Stomach (tissue), 9 donors: ENCODE results near the gene RPL7A. TPM values are rescaled to one million over a fixed set of nuclear protein-coding genes. Genes with fewer than 3 reads are reported as not detected.

Experiments
- DNase-seq, 2 donors: peaks; one replicate each; pipeline versions ENCODE4 v3.0.0 to v3.0.0-alpha.2; 2013 to 2019
- H3K27ac ChIP-seq, 5 donors: fragments of 200-600 bp in 4 of 5; sonication (generic) in 4 of 5; one replicate each; pipeline ENCODE4 v1.5.1; 2013 to 2019; ENCODE audit warnings: mild to moderate bottlenecking in 1 of 5, moderate library complexity in 1 of 5
- H3K27me3 ChIP-seq, 3 donors: fragments of 200-600 bp; sonication (generic); one replicate each; pipeline ENCODE4 v1.5.1; 2017 to 2019; ENCODE audit warnings: mixed run types in 1 of 3
- H3K36me3 ChIP-seq, 4 donors: fragments of 200-600 bp; sonication (generic); 1 replicate in 3 of 4; 2 replicates in 1 of 4; pipeline ENCODE4 v1.5.1; 2016 to 2019
- H3K4me1 ChIP-seq, 4 donors: fragments of 200-600 bp; sonication (generic); one replicate each; pipeline ENCODE4 v1.5.1; 2016 to 2019
- H3K4me3 ChIP-seq, 4 donors: fragments of 200-600 bp; sonication (generic) in 3 of 4; one replicate each; pipeline ENCODE4 v1.5.1; 2016 to 2019; ENCODE audit warnings: mild to moderate bottlenecking in 1 of 4
- H3K9me3 ChIP-seq, 4 donors: fragments of 200-600 bp; sonication (generic); one replicate each; pipeline ENCODE4 v1.5.1; 2016 to 2019
- CTCF ChIP-seq, 7 experiments: fragments of 450-650 bp in 4 of 7; fragments of 200-600 bp in 3 of 7; sonication (generic) in 3 of 7; IDR thresholded peaks; one replicate each; pipeline ENCODE4 v1.5.1; 2016 to 2019; ENCODE audit warnings: antibody characterized with exemption in 7 of 7, control low read depth in 2 of 7, mild to moderate bottlenecking in 1 of 7
- EP300 ChIP-seq: sonication (generic); formaldehyde crosslinking; IDR thresholded peaks from one replicate; pipeline ENCODE4 v1.6.1; 2017; ENCODE audit warnings: antibody characterized with exemption
- POLR2A ChIP-seq, 4 donors: fragments of 450-650 bp; IDR thresholded peaks; one replicate each; pipeline ENCODE4 v1.6.1; 2016; ENCODE audit warnings: antibody characterized with exemption in 4 of 4, control low read depth in 2 of 4, mild to moderate bottlenecking in 1 of 4, moderate library complexity in 1 of 4
- POLR2AphosphoS5 ChIP-seq, 3 donors: sonication (generic); formaldehyde crosslinking; IDR thresholded peaks; one replicate each; pipeline ENCODE4 v1.6.1; 2016; ENCODE audit warnings: antibody characterized with exemption in 3 of 3
- WGBS, 5 donors: extraction: QIAGEN DNeasy Blood & Tissue Kit in 3 of 5; methylation state at CpG; one replicate each; pipeline versions ENCODE4 v1.1.5 to v1.1.7; 2013 to 2018; 5-methylcytosine and 5-hydroxymethylcytosine counted together
- intact Hi-C: fragments of 100-400 bp; cut with DNase I; formaldehyde crosslinking; loops from one replicate; pipeline ENCODE4 v1.15.1; 2023; ENCODE audit warnings: low total_unique reads
- polyA plus RNA-seq, 3 donors: library from polyadenylated mRNA; stranded (reverse); fragments of 200-250 nt; gene quantifications; one replicate each; pipeline ENCODE4 v1.2.3, GENCODE V29; 2013
- total RNA-seq, 5 donors: library from RNA; depleted of rRNA; stranded (reverse); fragments of >200 nt; gene quantifications; one replicate each; pipeline versions ENCODE4 v1.1.0 to v1.2.3, GENCODE V29; 2014 to 2016
- donor health status: healthy with polysubstance abuse.
- donor health status: Bipolar disorder and iron deficiency.
- donor health status: healthy.

Gene RPL7A
- total and polyA plus RNA-seq, 8 donors = 809 to 4,243 (median 1,432) TPM

DNA sequence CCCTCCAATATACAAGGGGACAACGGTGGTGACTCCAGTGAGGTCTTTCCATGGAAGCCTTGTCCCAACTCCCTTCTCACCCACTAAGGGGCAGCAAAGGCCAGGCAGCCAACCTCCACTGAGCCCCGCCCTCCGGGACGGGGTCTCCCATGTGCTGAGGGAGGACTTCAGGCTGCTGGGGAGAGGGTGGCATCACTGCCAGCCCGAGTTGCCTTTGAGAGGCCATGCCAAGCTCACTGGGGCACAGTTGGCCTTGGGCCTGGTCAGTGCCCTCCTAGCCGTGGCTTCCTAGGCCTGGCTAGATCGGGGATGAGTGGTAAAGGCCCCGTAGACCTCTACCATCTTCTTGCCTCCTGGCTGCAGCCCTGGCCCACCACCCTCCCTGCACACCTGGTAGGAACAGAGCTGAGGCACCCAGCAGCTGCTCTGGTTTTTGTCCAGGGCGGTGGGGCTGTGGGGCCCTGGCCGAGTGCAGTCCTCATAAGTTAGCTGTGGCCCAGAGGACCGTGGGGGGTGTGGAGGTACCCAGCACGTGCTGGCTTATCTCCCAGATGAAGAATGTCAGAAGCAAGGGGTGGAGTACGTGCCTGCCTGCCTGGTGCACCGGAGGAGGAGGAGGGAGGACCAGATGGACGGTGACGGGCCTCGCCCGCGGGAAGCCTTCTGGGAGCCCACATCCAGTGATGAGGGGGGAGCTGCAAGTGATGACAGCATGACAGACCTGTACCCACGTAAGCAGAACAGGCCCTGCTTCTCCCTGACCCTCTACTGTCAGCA, 11.6 kb downstream of the RPL7A start:
- no peak for DNase-seq
- Histone ChIP-seq H3K27me3 (no peaks in the 10 kb centered on the region), H3K36me3 (peaks cover 39 to 63% (median 56%) of the 10 kb centered on the region in 4 donors), H3K4me1 (peaks cover 31 to 65% (median 55%) of the 10 kb centered on the region in 4 donors), H3K4me3 (no peak overlapping the region), H3K9me3 (no peaks in the 10 kb centered on the region), H3K27ac (peak overlapping the region in 2 of 5 donors; percentile 7 to 35)
- intact Hi-C loops = no loop called here
- TF ChIP-seq CTCF (IDR thresholded peaks at IDR 0.05) = peak in 3 of 7 experiments; percentile 8 to 32 (median 10)
- TF ChIP-seq POLR2AphosphoS5 (IDR thresholded peaks at IDR 0.05) = no peak
- WGBS, 5 donors = 36 to 58% (median 49%) methylated on average over 10 to 20 of the region's 20 CpGs

GRCh38 chr9:133360400-133361393, 12.7 kb downstream of the RPL7A start:
- H3K4me1 ChIP-seq = peaks cover 21 to 61% (median 44%) of the 10 kb centered on the region in 4 donors
- H3K27me3 ChIP-seq = no peaks in the 10 kb centered on the region
- TF ChIP-seq CTCF (IDR thresholded peaks at IDR 0.05) (no peak), EP300 (no peak), POLR2AphosphoS5 (IDR thresholded peaks at IDR 0.05) (no peak), POLR2A (IDR thresholded peaks at IDR 0.05) (no peak)
- peak overlapping the region in 3 of 5 donors; percentile 11 to 37 (median 27) for H3K27ac ChIP-seq
- H3K4me3 ChIP-seq = no peak overlapping the region
- no peak for DNase-seq
- intact Hi-C loops = no loop called here
- H3K36me3 ChIP-seq = peaks cover 51 to 74% (median 66%) of the 10 kb centered on the region in 4 donors
- no peaks in the 10 kb centered on the region for H3K9me3 ChIP-seq
- 63 to 73% (median 64%) methylated on average over 21 of the region's 21 CpGs for WGBS, 5 donors

GRCh38 chr9:133361507-133362092, 13.6 kb downstream of the RPL7A start:
- Histone ChIP-seq H3K27me3 (no peaks in the 10 kb centered on the region), H3K36me3 (peaks cover 60 to 83% (median 75%) of the 10 kb centered on the region in 4 donors), H3K4me3 (no peak overlapping the region), H3K9me3 (no peaks in the 10 kb centered on the region), H3K4me1 (peaks cover 19 to 61% (median 43%) of the 10 kb centered on the region in 4 donors), H3K27ac (peak overlapping the region in 1 of 5 donors; percentile 37)
- 72 to 79% (median 74%) methylated on average over 13 of the region's 13 CpGs for WGBS, 5 donors
- DNase-seq = no peak
- TF ChIP-seq POLR2A (IDR thresholded peaks at IDR 0.05) = no peak
- no peak for TF ChIP-seq CTCF (IDR thresholded peaks at IDR 0.05)
- no peak for TF ChIP-seq EP300
- intact Hi-C loops = no loop called here
